Bronchial epithelial cell (primary cell): Measurements from ENCODE around the gene CCDC106. TPM values are rescaled to one million over a fixed set of nuclear protein-coding genes. Genes with fewer than 3 reads are reported as not detected.

ENCODE experiments used
- DNase-seq: peaks from one replicate; pipeline ENCODE4 v3.0.0-alpha.2; 2010; ENCODE audit warnings: low read depth
- FAIRE-seq: peaks from 2 replicates; lab custom pipeline; 2011; peaks lifted over from hg19 to GRCh38; lab: Jason Lieb, UNC
- H3K27me3 ChIP-seq: 2 replicates; pipeline ENCODE4 v1.5.1; 2011; ENCODE audit warnings: low read length; ENCODE audit not compliant: control insufficient read depth, insufficient read depth
- H3K36me3 ChIP-seq: 2 replicates; pipeline ENCODE4 v1.5.1; 2011; ENCODE audit warnings: low read length; ENCODE audit not compliant: control insufficient read depth, insufficient read depth
- H3K4me3 ChIP-seq: 2 replicates; pipeline ENCODE4 v1.5.1; 2011; ENCODE audit warnings: mild to moderate bottlenecking, low read depth, low read length, control low read depth
- total RNA-seq: library from RNA; depleted of rRNA; stranded (reverse); fragments of >200 nt; gene quantifications from 2 replicates; pipeline ENCODE4 v1.2.1, GENCODE V29; 2014
- TF ChIP-seq, protein P1 (sequence below): IDR thresholded peaks from 2 replicates; pipeline ENCODE4 v1.5.1; 2011; ENCODE audit warnings: mild to moderate bottlenecking, moderate library complexity, low read length, control low read depth, inconsistent platforms; ENCODE audit not compliant: insufficient read depth, severe bottlenecking

Gene CCDC106
- total RNA-seq, 1 donor from 2014 or later: 2.9 TPM

DNA sequence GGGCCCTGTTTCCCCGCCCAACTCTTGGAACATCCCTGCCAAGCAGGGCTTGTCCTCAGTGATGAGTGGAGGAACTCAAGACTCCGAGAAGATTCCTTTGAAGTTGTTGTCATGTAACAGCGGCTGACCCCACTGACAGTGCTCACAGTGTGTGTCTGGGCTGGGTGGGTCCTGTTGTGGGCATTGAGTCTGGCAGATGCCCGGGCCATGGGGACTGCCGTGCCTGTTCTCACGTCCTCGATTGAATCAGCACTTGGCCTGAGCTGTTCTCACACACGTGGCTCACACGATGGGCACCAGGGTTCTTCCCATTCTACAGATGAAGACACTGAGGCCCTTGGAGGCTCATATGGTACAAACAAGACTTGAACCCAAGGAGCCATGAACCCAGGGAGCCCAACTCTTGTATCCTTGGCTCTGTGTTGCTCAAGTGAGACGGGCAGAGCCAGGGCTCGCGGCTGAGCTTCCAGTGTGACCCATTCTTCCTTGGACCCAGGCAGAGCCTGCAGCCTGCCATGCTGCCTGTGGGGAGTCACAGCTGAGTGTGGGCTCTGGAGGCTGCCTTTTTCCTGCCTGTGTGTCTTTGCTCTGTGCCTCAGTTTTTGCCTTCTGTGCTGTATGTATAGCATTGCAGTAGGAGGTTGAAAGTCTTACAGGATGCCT lies 18.5 kb downstream of the CCDC106 start:
- TF ChIP-seq, protein P1, sequence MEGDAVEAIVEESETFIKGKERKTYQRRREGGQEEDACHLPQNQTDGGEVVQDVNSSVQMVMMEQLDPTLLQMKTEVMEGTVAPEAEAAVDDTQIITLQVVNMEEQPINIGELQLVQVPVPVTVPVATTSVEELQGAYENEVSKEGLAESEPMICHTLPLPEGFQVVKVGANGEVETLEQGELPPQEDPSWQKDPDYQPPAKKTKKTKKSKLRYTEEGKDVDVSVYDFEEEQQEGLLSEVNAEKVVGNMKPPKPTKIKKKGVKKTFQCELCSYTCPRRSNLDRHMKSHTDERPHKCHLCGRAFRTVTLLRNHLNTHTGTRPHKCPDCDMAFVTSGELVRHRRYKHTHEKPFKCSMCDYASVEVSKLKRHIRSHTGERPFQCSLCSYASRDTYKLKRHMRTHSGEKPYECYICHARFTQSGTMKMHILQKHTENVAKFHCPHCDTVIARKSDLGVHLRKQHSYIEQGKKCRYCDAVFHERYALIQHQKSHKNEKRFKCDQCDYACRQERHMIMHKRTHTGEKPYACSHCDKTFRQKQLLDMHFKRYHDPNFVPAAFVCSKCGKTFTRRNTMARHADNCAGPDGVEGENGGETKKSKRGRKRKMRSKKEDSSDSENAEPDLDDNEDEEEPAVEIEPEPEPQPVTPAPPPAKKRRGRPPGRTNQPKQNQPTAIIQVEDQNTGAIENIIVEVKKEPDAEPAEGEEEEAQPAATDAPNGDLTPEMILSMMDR: no peak
- Histone ChIP-seq H3K27me3 (no peaks in the 10 kb centered on the region), H3K4me3 (no peak overlapping the region), H3K36me3 (peaks cover 58% of the 10 kb centered on the region)
- FAIRE-seq (no peak), DNase-seq (no peak)

DNA sequence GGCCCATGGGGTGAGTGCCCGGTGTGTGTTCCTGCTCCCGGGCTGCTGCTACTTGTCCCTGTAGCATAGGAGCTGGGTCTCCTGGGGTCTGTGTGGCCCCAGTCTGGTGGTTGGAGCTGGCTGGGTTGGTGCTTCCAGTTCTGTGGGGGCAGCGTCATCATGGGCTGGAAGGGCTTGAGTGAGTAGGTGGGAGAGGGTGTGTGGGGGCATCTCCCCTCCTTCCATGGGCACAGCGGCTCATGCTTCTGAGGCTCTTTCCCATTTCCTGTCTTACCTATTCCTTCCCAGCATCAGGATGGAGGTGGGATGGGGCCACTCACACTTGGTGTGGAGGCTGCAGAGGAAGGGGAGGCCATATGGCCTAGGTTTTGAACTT lies 19.0 kb downstream of the CCDC106 start:
- H3K4me3 ChIP-seq: no peak overlapping the region

DNA sequence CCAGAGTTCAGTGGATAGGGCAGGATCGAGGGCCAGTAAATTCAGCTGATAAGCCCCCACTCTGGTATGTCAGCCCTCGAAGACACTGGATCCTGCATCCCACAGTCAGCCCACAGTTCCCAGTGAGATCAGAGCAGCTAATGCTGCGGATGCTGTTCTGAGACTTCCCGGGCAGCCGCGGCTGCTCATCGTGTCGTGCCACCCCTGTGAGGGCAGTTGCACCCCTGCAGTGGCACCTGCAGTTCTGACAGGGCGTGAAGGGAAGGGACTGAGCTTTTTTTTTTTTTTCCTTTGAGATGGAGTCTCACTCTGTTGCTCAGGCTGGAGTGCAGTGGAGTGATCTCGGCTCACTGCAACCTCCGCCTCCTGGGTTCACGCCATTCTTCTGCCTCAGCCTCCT lies 19.5 kb downstream of the CCDC106 start:
- no peak for DNase-seq
- TF ChIP-seq, protein P1: no peak
- no peaks in the 10 kb centered on the region for H3K27me3 ChIP-seq
- FAIRE-seq: no peak
- peaks cover 51% of the 10 kb centered on the region for H3K36me3 ChIP-seq
- no peak overlapping the region for H3K4me3 ChIP-seq

More for the DNA sequence above, 19.0 kb downstream of the CCDC106 start:
- Histone ChIP-seq H3K27me3 (no peaks in the 10 kb centered on the region), H3K36me3 (peaks cover 53% of the 10 kb centered on the region)
- DNase-seq (no peak), FAIRE-seq (no peak)
- TF ChIP-seq, protein P1: no peak

DNA sequence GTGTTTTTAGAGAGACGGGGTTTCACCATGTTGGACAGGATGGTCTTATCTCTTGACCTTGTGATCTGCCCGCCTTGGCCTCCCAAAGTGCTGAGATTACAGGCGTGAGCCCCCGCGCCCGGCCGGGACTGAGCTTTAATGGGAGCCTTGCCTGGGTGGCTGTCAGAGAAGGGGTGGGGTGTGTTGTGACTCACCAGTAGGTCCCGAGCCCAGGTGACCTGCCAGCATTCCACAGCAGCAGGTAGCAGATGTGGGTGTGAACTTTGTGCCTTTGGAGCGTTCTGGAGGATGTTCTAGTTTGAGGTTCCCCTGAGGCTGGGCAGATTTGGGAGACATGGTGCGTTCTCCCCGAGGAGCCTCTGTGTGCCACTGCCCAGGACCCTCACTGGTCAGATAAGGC lies 19.9 kb downstream of the CCDC106 start:
- Histone ChIP-seq H3K36me3 (peaks cover 48% of the 10 kb centered on the region), H3K4me3 (no peak overlapping the region), H3K27me3 (no peaks in the 10 kb centered on the region)
- TF ChIP-seq, protein P1: no peak
- DNase-seq (peak; percentile 39), FAIRE-seq (peak; percentile 43)

DNA sequence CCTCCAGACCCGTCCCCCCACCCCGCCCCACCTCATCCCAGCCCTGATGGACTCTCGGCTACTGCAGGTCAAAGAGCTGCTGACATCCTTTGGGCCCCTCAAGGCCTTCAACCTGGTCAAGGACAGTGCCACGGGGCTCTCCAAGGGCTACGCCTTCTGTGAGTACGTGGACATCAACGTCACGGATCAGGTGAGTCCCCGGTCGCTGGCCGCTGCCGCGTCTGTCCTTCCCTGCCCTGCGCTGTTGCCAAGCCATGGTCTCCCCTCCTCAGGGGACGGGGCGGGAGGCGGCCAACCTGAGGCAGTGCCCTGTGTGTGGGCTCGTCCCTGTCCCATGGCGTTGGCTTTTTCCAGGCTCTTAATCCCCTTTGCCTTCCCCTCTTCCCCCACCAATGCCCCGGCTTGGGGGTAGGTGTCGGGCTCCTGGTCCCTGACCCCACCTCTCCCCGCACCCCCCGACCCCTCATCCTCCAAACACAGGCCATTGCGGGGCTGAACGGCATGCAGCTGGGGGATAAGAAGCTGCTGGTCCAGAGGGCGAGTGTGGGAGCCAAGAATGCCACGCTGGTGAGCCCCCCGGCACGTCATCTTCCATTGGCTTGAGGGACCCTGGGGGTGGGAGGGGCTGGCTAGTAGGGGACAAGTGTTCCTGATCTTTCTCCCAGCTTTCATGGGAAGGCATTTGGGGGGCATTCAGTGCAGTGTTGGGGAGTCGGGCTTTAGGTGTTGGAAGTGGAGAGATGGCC lies 20.8 kb downstream of the CCDC106 start:
- H3K36me3 ChIP-seq: peaks cover 42% of the 10 kb centered on the region
- H3K27me3 ChIP-seq: no peaks in the 10 kb centered on the region

More for the DNA sequence above, 20.8 kb downstream of the CCDC106 start:
- DNase-seq (no peak), FAIRE-seq (no peak)
- H3K4me3 ChIP-seq: no peak overlapping the region
- TF ChIP-seq, protein P1: no peak
